Caco-2 (cell line): Measurements from ENCODE around the gene TMEM244. TPM values are rescaled to one million over a fixed set of nuclear protein-coding genes. Genes with fewer than 3 reads are reported as not detected.

Experiments
- BruUV-seq: library from RNA; stranded (reverse); fragments of 400-500 nt; replicated peaks from 2 replicates; lab custom pipeline; 2021; lab: Mats Ljungman, UMichigan
- CTCF ChIA-PET: fragments of 300-600 bp; sonication (Branson Sonifier 250); formaldehyde crosslinking; loops from one replicate; lab custom pipeline; 2022; ENCODE audit warnings: antibody characterized with exemption; lab: Charles Lee
- POLR2A ChIA-PET: fragments of 300-600 bp; sonication (Branson Sonifier 250); formaldehyde crosslinking; loops from one replicate; lab custom pipeline; 2022; ENCODE audit warnings: antibody characterized with exemption; lab: Charles Lee
- DNase-seq, 2 experiments: peaks; one replicate each; pipeline versions ENCODE4 v3.0.0 to v3.0.0-alpha.2; 2020 to 2022
- H3K27me3 ChIP-seq: replicated peaks from 2 replicates; pipeline ENCODE4 v1.6.0; 2011; ENCODE audit warnings: low read length; ENCODE audit not compliant: control insufficient read depth, insufficient read depth
- H3K36me3 ChIP-seq: 2 replicates; pipeline ENCODE4 v1.5.1; 2011; ENCODE audit warnings: low read length; ENCODE audit not compliant: control insufficient read depth, insufficient read depth
- H3K4me1 ChIP-seq: fragments of 250-450 bp; sonication (Bioruptor Pico); 2 replicates; pipeline ENCODE4 v1.5.1; 2020; ENCODE audit warnings: mild to moderate bottlenecking
- H3K4me3 ChIP-seq: 2 replicates; pipeline ENCODE4 v1.5.1; 2011; ENCODE audit warnings: low read depth, mild to moderate bottlenecking, control low read depth, low read length
- H3K9me3 ChIP-seq: fragments of 250-450 bp; sonication (Bioruptor Pico); 2 replicates; pipeline ENCODE4 v1.5.1; 2020; ENCODE audit warnings: mild to moderate bottlenecking, moderate library complexity
- H3K27ac Mint-ChIP-seq: one replicate; pipeline ENCODE4 v1.8.0; 2022; ENCODE audit warnings: mixed read lengths; ENCODE audit not compliant: unreplicated experiment
- H3K27me3 Mint-ChIP-seq: one replicate; pipeline ENCODE4 v1.8.0; 2022; ENCODE audit warnings: mixed read lengths; ENCODE audit not compliant: insufficient read depth, unreplicated experiment
- H3K36me3 Mint-ChIP-seq: one replicate; pipeline ENCODE4 v1.8.0; 2022; ENCODE audit warnings: mild to moderate bottlenecking, mixed read lengths; ENCODE audit not compliant: insufficient read depth, unreplicated experiment
- H3K4me1 Mint-ChIP-seq: one replicate; pipeline ENCODE4 v1.8.0; 2022; ENCODE audit warnings: low read depth, mixed read lengths; ENCODE audit not compliant: unreplicated experiment
- H3K4me3 Mint-ChIP-seq: one replicate; pipeline ENCODE4 v1.8.0; 2022; ENCODE audit warnings: mild to moderate bottlenecking, moderate library complexity, mixed read lengths; ENCODE audit not compliant: unreplicated experiment
- H3K9me3 Mint-ChIP-seq: one replicate; pipeline ENCODE4 v1.8.0; 2022; ENCODE audit warnings: mixed read lengths; ENCODE audit not compliant: unreplicated experiment
- CTCF ChIP-seq, 2 experiments: fragments of 200-600 bp in 1 of 2; IDR thresholded peaks; 1 replicate in 1 of 2; 2 replicates in 1 of 2; pipeline versions ENCODE4 v1.5.1 to v1.8.0; 2011 to 2022; ENCODE audit warnings: antibody characterized with exemption in 1 of 2, control low read depth in 1 of 2, inconsistent platforms in 1 of 2, low read depth in 1 of 2, low read length in 1 of 2, mild to moderate bottlenecking in 1 of 2, moderate library complexity in 1 of 2; ENCODE audit not compliant: insufficient read depth in 1 of 2, severe bottlenecking in 1 of 2, unreplicated experiment in 1 of 2
- intact Hi-C: fragments of 100-400 bp; cut with micrococcal nuclease; formaldehyde crosslinking; loops from one replicate; pipeline ENCODE4 v1.10.0; 2022; ENCODE audit not compliant: unreplicated experiment
- total RNA-seq: library from RNA; stranded (reverse); gene quantifications from 2 replicates; pipeline ENCODE4 v1.2.3, GENCODE V29; 2022

The TMEM244 gene
- total RNA-seq, 1 experiment from 2014 or later: not detected

- no peak for TF ChIP-seq CTCF (IDR thresholded peaks at IDR 0.05; ENCODE audit: insufficient read depth in 1 of 2, low read depth in 1 of 2, low read length in 1 of 2, severe bottlenecking in 1 of 2, unreplicated experiment in 1 of 2)
- Mint-ChIP-seq H3K4me1 (no peaks in the 10 kb centered on the region), H3K9me3 (no peaks in the 10 kb centered on the region), H3K27me3 (no peaks in the 10 kb centered on the region), H3K36me3 (no peaks in the 10 kb centered on the region), H3K27ac (no peak overlapping the region), H3K4me3 (no peak overlapping the region)
- Histone ChIP-seq H3K27me3 (no peaks in the 10 kb centered on the region), H3K4me1 (no peaks in the 10 kb centered on the region), H3K36me3 (no peaks in the 10 kb centered on the region), H3K4me3 (no peak overlapping the region), H3K9me3 (no peaks in the 10 kb centered on the region)
- POLR2A ChIA-PET: interaction anchor here (0.6 kb wide), 1 partner anchor 176 kb away, joined by 3 read pairs; no protein-coding TSS in a partner anchor
- DNase-seq: no peak
- intact Hi-C loops: no loop called here
- CTCF ChIA-PET: no interaction called here
- no TSS peak for BruUV-seq
These were observed 69.1 kb downstream of the TMEM244 start for GRCh38 chr6:129792049-129792448.

GRCh38 chr6:129790785-129791184, 70.3 kb downstream of the TMEM244 start:
- Mint-ChIP-seq H3K9me3 (no peaks in the 10 kb centered on the region), H3K36me3 (no peaks in the 10 kb centered on the region), H3K4me1 (peaks cover under 1% of the 10 kb centered on the region), H3K4me3 (no peak overlapping the region), H3K27ac (no peak overlapping the region), H3K27me3 (no peaks in the 10 kb centered on the region)
- TF ChIP-seq CTCF (IDR thresholded peaks at IDR 0.05; ENCODE audit: insufficient read depth in 1 of 2, low read depth in 1 of 2, low read length in 1 of 2, severe bottlenecking in 1 of 2, unreplicated experiment in 1 of 2): no peak
- H3K9me3 ChIP-seq: no peaks in the 10 kb centered on the region
- DNase-seq: no peak
- H3K36me3 ChIP-seq: no peaks in the 10 kb centered on the region
- no peak overlapping the region for H3K4me3 ChIP-seq
- peaks cover 2% of the 10 kb centered on the region; the same call in 1 of the 2 replicates for H3K4me1 ChIP-seq
- POLR2A ChIA-PET: no interaction called here
- BruUV-seq: no TSS peak
- intact Hi-C loops: no loop called here
- no peaks in the 10 kb centered on the region for H3K27me3 ChIP-seq
- CTCF ChIA-PET: no interaction called here

DNA sequence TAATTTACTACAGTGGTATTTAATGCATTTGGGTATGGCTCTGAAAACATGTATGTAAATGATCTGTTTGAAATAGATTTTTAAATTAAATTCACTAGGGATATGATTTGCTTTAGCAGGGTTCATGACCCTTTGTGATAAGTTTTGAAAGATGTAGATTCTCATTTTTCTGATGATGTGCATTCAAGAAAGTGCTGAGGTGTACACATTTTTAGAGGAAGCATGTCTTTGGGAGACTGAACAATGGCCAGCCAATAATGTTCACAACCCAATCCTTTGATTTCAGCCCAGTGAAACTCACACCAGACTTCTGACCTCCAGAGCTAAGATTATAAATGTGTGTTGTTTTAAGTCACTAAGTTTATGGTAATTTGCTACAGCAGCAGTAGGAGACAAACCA, 71.1 kb downstream of the TMEM244 start:
- Mint-ChIP-seq H3K9me3 (peaks cover 5% of the 10 kb centered on the region), H3K27ac (no peak overlapping the region), H3K36me3 (no peaks in the 10 kb centered on the region), H3K4me3 (no peak overlapping the region), H3K27me3 (no peaks in the 10 kb centered on the region), H3K4me1 (peaks cover 9% of the 10 kb centered on the region)
- Histone ChIP-seq H3K4me1 (peaks cover 10% of the 10 kb centered on the region), H3K9me3 (no peaks in the 10 kb centered on the region), H3K27me3 (no peaks in the 10 kb centered on the region), H3K4me3 (no peak overlapping the region), H3K36me3 (no peaks in the 10 kb centered on the region)
- no peak for DNase-seq
- BruUV-seq: no TSS peak
- ChIA-PET CTCF (no interaction called here), POLR2A (no interaction called here)
- intact Hi-C loops: no loop called here
- TF ChIP-seq CTCF (IDR thresholded peaks at IDR 0.05; ENCODE audit: insufficient read depth in 1 of 2, low read depth in 1 of 2, low read length in 1 of 2, severe bottlenecking in 1 of 2, unreplicated experiment in 1 of 2): no peak
